Upper lobe of left lung (tissue), 6 donors: Measurements from ENCODE around the gene SEC14L3. TPM values are rescaled to one million over a fixed set of nuclear protein-coding genes. Genes with fewer than 3 reads are reported as not detected.

Experiments
- ATAC-seq, 2 donors: fragments of 200-7000 bp; cut with Tn5 transposase; one replicate each; pipeline ENCODE4 v1.9.1; 2022; ENCODE audit warnings: mild to moderate bottlenecking in 2 of 2, moderate library complexity in 2 of 2; ENCODE audit not compliant: low FRiP score in 2 of 2
- DNase-seq, 2 donors: peaks; one replicate each; pipeline ENCODE4 v3.0.0-alpha.2; 2019 to 2020
- H3K27ac ChIP-seq, 4 donors: fragments of 200-600 bp; sonication (generic); one replicate each; pipeline ENCODE4 v1.5.1; 2016 to 2019
- H3K27me3 ChIP-seq, 4 donors: fragments of 200-600 bp; sonication (generic); one replicate each; pipeline ENCODE4 v1.5.1; 2017 to 2019
- H3K36me3 ChIP-seq, 4 donors: fragments of 200-600 bp; sonication (generic); one replicate each; pipeline ENCODE4 v1.5.1; 2016 to 2019
- H3K4me1 ChIP-seq, 4 donors: fragments of 200-600 bp; sonication (generic); one replicate each; pipeline ENCODE4 v1.5.1; 2018 to 2019
- H3K4me3 ChIP-seq, 4 donors: fragments of 200-600 bp; sonication (generic); one replicate each; pipeline ENCODE4 v1.5.1; 2017 to 2019; ENCODE audit warnings: mild to moderate bottlenecking in 2 of 4, moderate library complexity in 1 of 4
- H3K9me3 ChIP-seq, 4 donors: fragments of 200-600 bp; sonication (generic); one replicate each; pipeline ENCODE4 v1.5.1; 2018 to 2019
- CTCF ChIP-seq, 6 experiments: fragments of 450-650 bp in 4 of 6; fragments of 200-600 bp in 2 of 6; sonication (generic) in 2 of 6; IDR thresholded peaks; one replicate each; pipeline ENCODE4 v1.5.1; 2016 to 2019; ENCODE audit warnings: antibody characterized with exemption in 6 of 6
- EP300 ChIP-seq, 4 donors: sonication (generic); formaldehyde crosslinking; IDR thresholded peaks; one replicate each; pipeline ENCODE4 v1.5.1; 2017; ENCODE audit warnings: antibody characterized with exemption in 4 of 4, control low read depth in 2 of 4
- POLR2A ChIP-seq, 4 donors: fragments of 450-650 bp; IDR thresholded peaks; one replicate each; pipeline ENCODE4 v1.5.1; 2016 to 2017; ENCODE audit warnings: antibody characterized with exemption in 4 of 4, mild to moderate bottlenecking in 2 of 4
- POLR2AphosphoS5 ChIP-seq, 2 donors: sonication (generic); formaldehyde crosslinking; IDR thresholded peaks; one replicate each; pipeline ENCODE4 v1.5.1; 2017; ENCODE audit warnings: antibody characterized with exemption in 2 of 2
- WGBS, 2 donors: methylation state at CpG; one replicate each; pipeline ENCODE4 v1.1.5; 2017 to 2018; 5-methylcytosine and 5-hydroxymethylcytosine counted together
- total RNA-seq, 6 donors: library from RNA; depleted of rRNA in 4 of 6; stranded (reverse); fragments of >200 nt in 4 of 6; gene quantifications; one replicate each; pipeline versions ENCODE4 v1.1.0 to v1.2.1, GENCODE V29; 2016 to 2021
- donor health status: DM: no; HTN: no; CAD: no; lungs with moderate emphysema.
- donor health status: DM: no; HTN: yes; CAD: no; lungs with severe emphysema.

SEC14L3 gene
- total RNA-seq, 6 donors from 2014 or later: 0.43 to 2.3 (median 1.1) TPM; not detected in 1

DNA sequence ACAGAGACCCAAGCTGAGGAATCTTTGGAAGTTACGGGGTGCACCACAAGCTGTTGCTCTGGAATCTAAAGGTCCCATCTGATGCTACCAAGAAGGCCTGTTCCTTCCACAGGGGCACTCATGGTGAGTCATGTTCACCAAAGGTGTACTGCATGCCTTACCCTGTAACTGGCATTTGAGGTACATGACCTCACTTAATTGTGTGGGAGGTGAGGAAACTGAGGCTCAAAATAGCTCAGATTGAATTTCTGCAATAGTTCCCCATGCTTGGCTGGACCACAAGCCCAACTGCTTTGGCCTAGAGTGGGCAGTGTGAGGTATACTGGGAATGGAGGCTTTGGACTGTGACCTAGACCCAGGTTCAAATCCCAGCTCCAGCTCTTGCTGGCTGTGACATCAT, 38.0 kb downstream of the SEC14L3 start:
- WGBS, 2 donors: 92 to 100% methylated on average over 1 of the region's 1 CpG
- no peak for DNase-seq
- no peak for TF ChIP-seq POLR2A (IDR thresholded peaks at IDR 0.05)
- TF ChIP-seq POLR2AphosphoS5 (IDR thresholded peaks at IDR 0.05): no peak
- Histone ChIP-seq H3K9me3 (no peaks in the 10 kb centered on the region), H3K4me3 (no peak overlapping the region), H3K27me3 (no peaks in the 10 kb centered on the region), H3K4me1 (no peaks in the 10 kb centered on the region), H3K27ac (no peak overlapping the region), H3K36me3 (no peaks in the 10 kb centered on the region)
- ATAC-seq: no peak

DNA sequence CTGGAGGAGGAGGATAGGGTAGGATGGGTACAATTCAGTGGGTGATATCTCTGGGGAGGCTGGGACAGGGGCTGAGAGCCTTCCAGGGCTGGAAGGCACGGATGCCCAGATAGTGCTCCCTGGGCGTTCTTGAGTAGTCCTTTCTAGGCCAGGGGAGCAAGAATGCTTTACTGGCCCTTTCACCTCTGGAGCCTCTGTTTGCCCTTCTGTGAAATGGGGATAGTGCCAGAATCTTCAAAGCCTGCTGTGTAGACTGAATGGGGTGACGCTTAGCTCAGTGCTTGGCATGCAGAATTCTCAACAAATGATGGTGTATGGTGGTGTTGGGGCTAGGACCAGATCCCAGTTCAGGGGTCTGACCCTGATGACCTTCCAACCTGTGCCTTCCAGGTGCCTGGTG, 38.6 kb downstream of the SEC14L3 start:
- no peak for ATAC-seq
- WGBS, 2 donors: 84 to 92% methylated on average over 2 to 3 of the region's 3 CpGs
- no peak for DNase-seq
- Histone ChIP-seq H3K9me3 (no peaks in the 10 kb centered on the region), H3K4me1 (no peaks in the 10 kb centered on the region), H3K27me3 (no peaks in the 10 kb centered on the region), H3K36me3 (peaks cover 0 to 4% (median 0%) of the 10 kb centered on the region in 4 donors), H3K27ac (no peak overlapping the region), H3K4me3 (no peak overlapping the region)
- no peak for TF ChIP-seq EP300 (IDR thresholded peaks at IDR 0.05)
- TF ChIP-seq CTCF (IDR thresholded peaks at IDR 0.05): no peak
- no peak for TF ChIP-seq POLR2AphosphoS5 (IDR thresholded peaks at IDR 0.05)
- TF ChIP-seq POLR2A (IDR thresholded peaks at IDR 0.05): no peak

- 63 to 76% methylated on average over 2 of the region's 2 CpGs for WGBS, 2 donors
- Histone ChIP-seq H3K27me3 (no peaks in the 10 kb centered on the region), H3K4me3 (no peak overlapping the region), H3K9me3 (no peaks in the 10 kb centered on the region), H3K27ac (no peak overlapping the region), H3K36me3 (peaks cover 0 to 4% (median 0%) of the 10 kb centered on the region in 4 donors), H3K4me1 (no peaks in the 10 kb centered on the region)
- ATAC-seq (no peak), DNase-seq (no peak)
- TF ChIP-seq POLR2AphosphoS5 (IDR thresholded peaks at IDR 0.05) (no peak), CTCF (IDR thresholded peaks at IDR 0.05) (no peak), EP300 (IDR thresholded peaks at IDR 0.05) (no peak), POLR2A (IDR thresholded peaks at IDR 0.05) (no peak)
Measured at GRCh38 chr22:30432520-30432919, 39.3 kb downstream of the SEC14L3 start.

- Histone ChIP-seq H3K27ac (no peak overlapping the region), H3K36me3 (peaks cover 0 to 4% (median 0%) of the 10 kb centered on the region in 4 donors), H3K27me3 (no peaks in the 10 kb centered on the region), H3K9me3 (no peaks in the 10 kb centered on the region), H3K4me3 (no peak overlapping the region), H3K4me1 (no peaks in the 10 kb centered on the region)
- TF ChIP-seq POLR2A (IDR thresholded peaks at IDR 0.05): no peak
- TF ChIP-seq CTCF (IDR thresholded peaks at IDR 0.05): no peak
- TF ChIP-seq POLR2AphosphoS5 (IDR thresholded peaks at IDR 0.05): no peak
- TF ChIP-seq EP300 (IDR thresholded peaks at IDR 0.05): no peak
- WGBS, 2 donors: 93 to 100% methylated on average over 2 to 3 of the region's 4 CpGs
- no peak for DNase-seq
- no peak for ATAC-seq
Measured at GRCh38 chr22:30432096-30432495, 39.7 kb downstream of the SEC14L3 start.

DNA sequence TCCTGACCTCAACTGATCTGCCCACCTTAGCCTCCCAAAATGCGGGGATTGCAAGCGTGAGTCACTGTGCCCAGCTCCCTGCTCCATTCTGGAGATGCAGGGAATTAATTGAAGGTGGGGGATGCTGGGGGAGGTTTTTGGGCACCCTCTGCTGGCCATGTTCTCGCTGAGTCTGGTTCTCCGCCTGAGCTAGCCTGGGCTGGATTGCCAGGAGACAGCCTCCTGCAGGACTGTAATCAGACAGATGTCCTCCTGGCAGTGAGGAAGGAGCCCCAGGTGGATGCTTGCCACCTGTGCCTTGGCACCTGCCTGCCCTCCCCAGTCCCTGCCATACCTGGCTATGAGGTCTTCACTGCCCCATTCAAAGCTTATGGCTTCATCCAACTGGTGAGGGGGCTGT, 40.9 kb downstream of the SEC14L3 start:
- no peak for ATAC-seq
- Histone ChIP-seq H3K9me3 (no peaks in the 10 kb centered on the region), H3K36me3 (peaks cover 0 to 4% (median 0%) of the 10 kb centered on the region in 4 donors), H3K4me3 (no peak overlapping the region), H3K27ac (no peak overlapping the region), H3K4me1 (peaks cover 8 to 11% (median 9%) of the 10 kb centered on the region in 4 donors), H3K27me3 (no peaks in the 10 kb centered on the region)
- no peak for DNase-seq
- no peak for TF ChIP-seq POLR2AphosphoS5 (IDR thresholded peaks at IDR 0.05)
- TF ChIP-seq POLR2A (IDR thresholded peaks at IDR 0.05): no peak
- TF ChIP-seq EP300 (IDR thresholded peaks at IDR 0.05): no peak
- no peak for TF ChIP-seq CTCF (IDR thresholded peaks at IDR 0.05)
- WGBS, 2 donors: 77 to 90% methylated on average over 2 to 4 of the region's 4 CpGs
